Neural cell (in vitro differentiated cells): ENCODE data around the gene AKR7A2.
"Not testable (repeated sequence)": the region's sequence is repeated elsewhere in the genome, so short reads cannot be mapped to it uniquely, and the experiment has no call there.

Source experiments
- CTCF ChIP-seq: fragments of 450-650 bp; IDR thresholded peaks from 2 replicates; pipeline ENCODE4 v1.5.1; 2014; ENCODE audit warnings: antibody characterized with exemption, mild to moderate bottlenecking, moderate library complexity; ENCODE audit not compliant: poor library complexity, severe bottlenecking
- EZH2 ChIP-seq: fragments of 200-600, 300-800 bp; shearing (Covaris generic), sonication (generic); IDR thresholded peaks from 2 replicates; pipeline ENCODE4 v1.6.1; 2014; ENCODE audit warnings: antibody characterized with exemption, low read length, borderline replicate concordance, mild to moderate bottlenecking; ENCODE audit not compliant: insufficient read depth, poor library complexity, severe bottlenecking
- POLR2AphosphoS5 ChIP-seq: IDR thresholded peaks from 2 replicates; pipeline ENCODE4 v1.6.1; 2012
- SMC3 ChIP-seq: fragments of 450-650 bp; conservative IDR thresholded peaks from 2 replicates; pipeline ENCODE4 v1.6.1; 2014; ENCODE audit warnings: antibody characterized with exemption, mild to moderate bottlenecking, moderate library complexity; ENCODE audit not compliant: poor library complexity

GRCh38 chr1:19270343-19270730 lies 41.6 kb downstream of the AKR7A2 start:
- TF ChIP-seq CTCF, SMC3, POLR2AphosphoS5, EZH2: not testable (repeated sequence)
